ENCODE data around the gene CELF4.

DNA sequence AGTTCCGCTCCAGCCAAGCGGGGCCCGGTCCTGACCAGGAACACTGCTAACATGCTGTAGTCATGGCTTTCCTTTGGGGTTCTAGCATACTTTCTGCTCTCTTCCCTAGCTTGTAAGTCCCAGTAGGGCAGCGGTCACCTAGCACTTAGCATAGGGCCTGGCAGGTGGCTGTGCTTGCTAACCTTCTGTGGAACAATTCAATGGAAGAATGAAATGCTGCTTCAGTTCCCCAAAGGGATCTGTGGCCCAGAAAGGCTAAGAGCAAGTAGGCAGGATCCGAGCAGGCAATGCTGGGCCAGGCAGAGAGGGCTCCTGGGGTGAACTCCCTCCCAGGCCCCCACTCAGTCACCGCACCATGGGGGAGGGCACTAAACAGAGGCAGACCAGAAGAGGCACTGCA, 266.8 kb downstream of the CELF4 start:
- TF ChIP-seq POLR2AphosphoS5 (IDR thresholded peaks at IDR 0.05; ENCODE audit: low read depth, low read length) = no peak
- TF ChIP-seq POLR2A (IDR thresholded peaks at IDR 0.05; ENCODE audit: low read depth, low read length) = no peak
- TF ChIP-seq TAF1 (IDR thresholded peaks at IDR 0.05; ENCODE audit: low read depth, low read length) = no peak
- TF ChIP-seq SPI1 (IDR thresholded peaks at IDR 0.05; ENCODE audit: low read depth, low read length) = no peak
- TF ChIP-seq POU2F2 (IDR thresholded peaks at IDR 0.05; ENCODE audit: low read depth, low read length) = no peak
- no peak for TF ChIP-seq PAX5 (IDR thresholded peaks at IDR 0.05; ENCODE audit: insufficient read depth, low read length, severe bottlenecking)

Measured in GM12891 (cell line).